ENCODE measurements around the gene GNB1L.

- no peak for TF ChIP-seq CTCF (conservative IDR thresholded peaks at IDR 0.05 in 1 of 2, IDR thresholded peaks at IDR 0.05 in 1 of 2; ENCODE audit: extremely low read depth in 1 of 2, insufficient read depth in 1 of 2, low read depth in 1 of 2, low read length in 2 of 2)
- TF ChIP-seq EZH2 (IDR thresholded peaks at IDR 0.05; ENCODE audit: borderline replicate concordance, low read length), result no peak
These were observed 42.6 kb downstream of the GNB1L start for GRCh38 chr22:19811811-19812771.
